ENCODE data around the gene SMIM35.

The SMIM35 gene

GRCh38 chr11:118048472-118049370 lies 38.0 kb downstream of the SMIM35 start:
- no peak overlapping the region for H3K4me3 ChIP-seq (ENCODE audit: low read depth, low read length)

GRCh38 chr11:118047749-118048148 lies 39.0 kb downstream of the SMIM35 start:
- no peaks in the 10 kb centered on the region for H3K27me3 ChIP-seq (ENCODE audit: insufficient read depth, low read depth, severe bottlenecking)
- H3K36me3 ChIP-seq: no peaks in the 10 kb centered on the region
- no peaks in the 10 kb centered on the region for H3K9me3 ChIP-seq (ENCODE audit: severe bottlenecking)
- no peak for TF ChIP-seq CTCF (IDR thresholded peaks at IDR 0.05; ENCODE audit: low read depth, low read length)
- no peak overlapping the region for H3K4me3 ChIP-seq (ENCODE audit: low read depth, low read length)
- no peak for DNase-seq
- H3K27ac ChIP-seq: no peak overlapping the region

More at GRCh38 chr11:118048472-118049370, 38.0 kb downstream of the SMIM35 start:
- no peak for TF ChIP-seq CTCF (IDR thresholded peaks at IDR 0.05; ENCODE audit: low read depth, low read length)
- no peaks in the 10 kb centered on the region for H3K36me3 ChIP-seq
- no peaks in the 10 kb centered on the region for H3K9me3 ChIP-seq (ENCODE audit: severe bottlenecking)
- DNase-seq: no peak
- H3K27me3 ChIP-seq (ENCODE audit: insufficient read depth, low read depth, severe bottlenecking): no peaks in the 10 kb centered on the region
- H3K27ac ChIP-seq: no peak overlapping the region

- no peaks in the 10 kb centered on the region for H3K27me3 ChIP-seq (ENCODE audit: insufficient read depth, low read depth, severe bottlenecking)
- TF ChIP-seq CTCF (IDR thresholded peaks at IDR 0.05; ENCODE audit: low read depth, low read length): no peak
- no peak overlapping the region for H3K4me3 ChIP-seq (ENCODE audit: low read depth, low read length)
- DNase-seq: no peak
- no peaks in the 10 kb centered on the region for H3K9me3 ChIP-seq (ENCODE audit: severe bottlenecking)
- no peaks in the 10 kb centered on the region for H3K36me3 ChIP-seq
- no peak overlapping the region for H3K27ac ChIP-seq
These were observed 39.6 kb downstream of the SMIM35 start for GRCh38 chr11:118046964-118047700.

DNA sequence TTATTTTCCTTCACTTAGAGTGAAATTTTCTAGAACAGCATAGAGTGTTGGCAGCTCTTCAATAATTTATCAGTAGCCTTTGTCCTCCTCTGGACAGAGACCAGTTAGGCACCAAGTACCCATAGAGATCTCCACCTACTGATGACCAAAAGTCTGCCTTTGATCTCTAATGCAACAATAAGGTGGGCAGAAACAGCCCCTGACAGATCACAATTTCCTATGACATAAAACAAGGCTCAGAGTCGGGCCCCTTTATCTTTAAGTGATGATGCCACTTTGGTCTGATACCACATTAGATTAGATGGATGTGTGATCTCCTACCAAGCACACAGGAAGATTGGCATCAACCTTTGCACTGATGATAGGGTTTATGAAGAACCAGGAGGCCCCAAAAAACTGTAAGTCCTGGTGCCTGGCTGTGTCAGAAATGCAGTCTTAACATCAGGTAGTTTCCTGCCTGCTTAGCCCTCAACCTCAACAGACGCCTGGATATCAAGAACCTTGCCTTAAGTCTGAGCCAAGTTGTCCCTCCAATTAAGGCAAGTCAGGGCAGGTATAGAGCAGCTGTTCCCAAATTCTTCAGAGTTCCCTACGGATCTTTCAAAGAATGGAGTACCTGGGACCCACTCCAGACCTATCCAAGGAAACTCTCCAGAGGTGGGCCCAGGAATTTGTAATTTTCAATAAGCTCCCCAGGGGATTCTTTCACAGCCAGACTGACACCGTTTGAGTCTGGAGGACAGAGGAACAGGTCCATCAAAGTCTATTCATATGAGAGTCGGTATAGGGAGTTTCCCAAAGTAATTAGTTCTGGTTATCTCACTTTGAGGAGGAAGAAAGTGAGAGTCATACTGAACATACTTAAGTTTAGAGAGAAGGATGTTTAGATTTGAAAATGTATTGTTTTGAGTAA lies 40.5 kb downstream of the SMIM35 start:
- H3K36me3 ChIP-seq: no peaks in the 10 kb centered on the region
- H3K27me3 ChIP-seq (ENCODE audit: insufficient read depth, low read depth, severe bottlenecking): no peaks in the 10 kb centered on the region
- no peaks in the 10 kb centered on the region for H3K9me3 ChIP-seq (ENCODE audit: severe bottlenecking)
- no peak for TF ChIP-seq CTCF (IDR thresholded peaks at IDR 0.05; ENCODE audit: low read depth, low read length)
- no peak for DNase-seq
- peak overlapping the region; percentile 39; the same call in 1 of the 2 replicates for H3K27ac ChIP-seq
- no peak overlapping the region for H3K4me3 ChIP-seq (ENCODE audit: low read depth, low read length)

DNA sequence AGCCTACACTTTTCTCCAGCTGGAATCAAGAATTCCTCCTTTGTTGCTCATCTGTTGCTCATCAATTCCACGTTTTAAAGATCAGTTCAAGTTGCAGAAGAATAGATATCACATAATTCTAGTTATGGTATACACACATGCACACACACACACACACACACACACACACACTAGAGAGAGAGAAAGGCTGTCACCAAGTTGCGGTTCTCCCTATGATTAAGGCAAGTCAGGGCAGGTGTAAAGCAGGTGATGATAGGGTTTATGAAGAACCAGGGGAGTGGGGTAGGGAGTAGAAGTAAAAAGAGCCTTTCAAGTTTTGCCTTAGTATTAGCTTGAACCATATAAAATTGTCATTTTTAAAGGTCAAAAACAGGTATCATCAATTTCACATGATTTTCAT lies 41.6 kb downstream of the SMIM35 start:
- TF ChIP-seq CTCF (IDR thresholded peaks at IDR 0.05; ENCODE audit: low read depth, low read length): no peak
- DNase-seq: no peak
- Histone ChIP-seq H3K9me3 (ENCODE audit: severe bottlenecking) (no peaks in the 10 kb centered on the region), H3K36me3 (no peaks in the 10 kb centered on the region), H3K27me3 (ENCODE audit: insufficient read depth, low read depth, severe bottlenecking) (no peaks in the 10 kb centered on the region), H3K27ac (peak overlapping the region; percentile 39), H3K4me3 (ENCODE audit: low read depth, low read length) (no peak overlapping the region)

Data from WERI-Rb-1 (cell line).